ENCODE results near the gene ZNF717. TPM values are rescaled to one million over a fixed set of nuclear protein-coding genes. Genes with fewer than 3 reads are reported as not detected.

ZNF717 gene
- total and polyA plus RNA-seq, 8 donors = 0.87 to 32.5 (median 10.2) TPM

GRCh38 chr3:75727985-75728384, 57.4 kb downstream of the ZNF717 start:
- Histone ChIP-seq H3K36me3 (peaks cover 0 to 60% (median 36%) of the 10 kb centered on the region in 4 donors), H3K4me1 (no peaks in the 10 kb centered on the region), H3K27ac (no peak overlapping the region), H3K9me3 (peaks cover 22 to 100% (median 87%) of the 10 kb centered on the region in 4 donors), H3K4me3 (no peak overlapping the region), H3K27me3 (no peaks in the 10 kb centered on the region)
- DNase-seq = no peak
- intact Hi-C loops (cut with DNase I; ENCODE audit: low total_unique reads) = no loop called here
- 90 to 97% (median 94%) methylated on average over 2 of the region's 2 CpGs for WGBS, 5 donors
- TF ChIP-seq CTCF (IDR thresholded peaks at IDR 0.05) (no peak), EP300 (IDR thresholded peaks at IDR 0.05) (no peak), POLR2A (IDR thresholded peaks at IDR 0.05) (no peak), POLR2AphosphoS5 (IDR thresholded peaks at IDR 0.05) (no peak)

GRCh38 chr3:75692061-75692460, 93.3 kb downstream of the ZNF717 start:
- intact Hi-C loops (cut with DNase I; ENCODE audit: low total_unique reads) = no loop called here
- Histone ChIP-seq H3K36me3 (no peaks in the 10 kb centered on the region), H3K27me3 (no peaks in the 10 kb centered on the region), H3K4me3 (no peak overlapping the region), H3K4me1 (no peaks in the 10 kb centered on the region), H3K9me3 (peaks cover 0 to 45% (median 14%) of the 10 kb centered on the region in 4 donors), H3K27ac (no peak overlapping the region)
- TF ChIP-seq EP300 (IDR thresholded peaks at IDR 0.05) (no peak), CTCF (IDR thresholded peaks at IDR 0.05) (no peak), POLR2AphosphoS5 (IDR thresholded peaks at IDR 0.05) (no peak), POLR2A (IDR thresholded peaks at IDR 0.05) (no peak)
- WGBS, 5 donors = 20 to 51% (median 32%) methylated on average over 1 to 2 of the region's 2 CpGs
- DNase-seq = no peak

- 88 to 96% (median 90%) methylated on average over 9 of the region's 9 CpGs for WGBS, 5 donors
- H3K27me3 ChIP-seq = no peaks in the 10 kb centered on the region
Observed at GRCh38 chr3:75687323-75687722, 98.0 kb downstream of the ZNF717 start.

More at GRCh38 chr3:75687323-75687722, 98.0 kb downstream of the ZNF717 start:
- Histone ChIP-seq H3K36me3 (no peaks in the 10 kb centered on the region), H3K9me3 (peaks cover 0 to 51% (median 26%) of the 10 kb centered on the region in 4 donors), H3K4me3 (no peak overlapping the region), H3K27ac (no peak overlapping the region), H3K4me1 (no peaks in the 10 kb centered on the region)
- TF ChIP-seq POLR2AphosphoS5 (IDR thresholded peaks at IDR 0.05) = no peak
- no peak for TF ChIP-seq CTCF (IDR thresholded peaks at IDR 0.05)
- no peak for TF ChIP-seq EP300 (IDR thresholded peaks at IDR 0.05)
- TF ChIP-seq POLR2A (IDR thresholded peaks at IDR 0.05) = no peak
- intact Hi-C loops (cut with DNase I; ENCODE audit: low total_unique reads) = no loop called here
- no peak for DNase-seq

Small RNA genes within 50 kb of the gene (small RNA-seq; reads per million reads assigned to genes)
- gene MIR4273 = 0 reads per million in 4 donors

Other genes starting within 250 kb of the ZNF717 start
- gene FRG2C, start 121.2 kb downstream of the ZNF717 start, total RNA-seq = not detected
- gene FRG2C, start 121.2 kb downstream of the ZNF717 start, polyA plus RNA-seq = not detected